ENCODE data around the gene NUP62.

NUP62 gene

GRCh38 chr19:49880162-49880869 lies 49.0 kb downstream of the NUP62 start:
- H3K36me3 ChIP-seq (ENCODE audit: control insufficient read depth, insufficient read depth, low read length): peaks cover 37% of the 10 kb centered on the region
- no peak for DNase-seq (ENCODE audit: extremely low read depth, insufficient read length)
- H3K4me3 ChIP-seq (replicated peaks; ENCODE audit: low read depth, low read length): no peak overlapping the region
- H3K27me3 ChIP-seq (replicated peaks; ENCODE audit: control insufficient read depth, insufficient read depth, low read length): no peaks in the 10 kb centered on the region
- TF ChIP-seq, protein P1, sequence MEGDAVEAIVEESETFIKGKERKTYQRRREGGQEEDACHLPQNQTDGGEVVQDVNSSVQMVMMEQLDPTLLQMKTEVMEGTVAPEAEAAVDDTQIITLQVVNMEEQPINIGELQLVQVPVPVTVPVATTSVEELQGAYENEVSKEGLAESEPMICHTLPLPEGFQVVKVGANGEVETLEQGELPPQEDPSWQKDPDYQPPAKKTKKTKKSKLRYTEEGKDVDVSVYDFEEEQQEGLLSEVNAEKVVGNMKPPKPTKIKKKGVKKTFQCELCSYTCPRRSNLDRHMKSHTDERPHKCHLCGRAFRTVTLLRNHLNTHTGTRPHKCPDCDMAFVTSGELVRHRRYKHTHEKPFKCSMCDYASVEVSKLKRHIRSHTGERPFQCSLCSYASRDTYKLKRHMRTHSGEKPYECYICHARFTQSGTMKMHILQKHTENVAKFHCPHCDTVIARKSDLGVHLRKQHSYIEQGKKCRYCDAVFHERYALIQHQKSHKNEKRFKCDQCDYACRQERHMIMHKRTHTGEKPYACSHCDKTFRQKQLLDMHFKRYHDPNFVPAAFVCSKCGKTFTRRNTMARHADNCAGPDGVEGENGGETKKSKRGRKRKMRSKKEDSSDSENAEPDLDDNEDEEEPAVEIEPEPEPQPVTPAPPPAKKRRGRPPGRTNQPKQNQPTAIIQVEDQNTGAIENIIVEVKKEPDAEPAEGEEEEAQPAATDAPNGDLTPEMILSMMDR (IDR thresholded peaks at IDR 0.05; ENCODE audit: insufficient read depth, low read length, poor library complexity, severe bottlenecking): no peak

DNA sequence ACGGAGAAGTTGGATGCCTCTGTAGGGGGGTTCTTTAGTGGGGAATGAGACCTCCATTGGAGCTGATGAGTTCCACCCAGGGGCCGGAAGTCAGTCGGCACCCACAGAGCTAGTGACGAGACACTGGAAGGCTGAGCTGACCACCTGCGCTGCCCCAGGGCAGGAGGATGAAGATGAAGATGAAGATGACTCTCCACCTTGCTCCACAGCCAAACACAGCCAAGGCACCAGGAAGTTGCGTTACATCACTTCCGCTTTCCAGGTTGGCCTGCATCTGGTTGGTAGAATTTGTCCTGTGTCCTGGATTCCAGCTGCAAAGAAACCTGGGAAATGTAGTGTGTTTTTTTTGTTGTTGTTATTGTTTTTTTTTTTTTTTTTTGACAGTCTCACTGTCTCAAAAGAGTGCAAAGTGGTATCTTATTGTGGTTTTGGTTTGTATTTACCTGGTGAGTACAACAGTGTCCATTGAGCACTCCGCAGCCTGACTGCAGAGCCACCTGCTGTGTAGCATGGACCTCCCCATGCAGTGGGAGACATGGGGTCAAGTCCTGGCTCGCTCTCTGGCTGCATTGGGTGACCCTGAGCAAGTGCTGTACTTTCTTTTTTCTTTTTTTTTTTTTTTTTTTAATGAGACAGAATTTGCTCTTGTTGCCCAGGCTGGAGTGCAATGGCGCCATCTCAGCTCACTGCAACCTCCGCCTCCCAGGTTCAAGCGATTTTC lies 49.9 kb downstream of the NUP62 start:
- peaks cover 36% of the 10 kb centered on the region for H3K36me3 ChIP-seq (ENCODE audit: control insufficient read depth, insufficient read depth, low read length)
- DNase-seq (ENCODE audit: extremely low read depth, insufficient read length): no peak
- H3K4me3 ChIP-seq (replicated peaks; ENCODE audit: low read depth, low read length): no peak overlapping the region
- TF ChIP-seq, protein P1 (IDR thresholded peaks at IDR 0.05; ENCODE audit: insufficient read depth, low read length, poor library complexity, severe bottlenecking): no peak
- H3K27me3 ChIP-seq (replicated peaks; ENCODE audit: control insufficient read depth, insufficient read depth, low read length): no peaks in the 10 kb centered on the region

DNA sequence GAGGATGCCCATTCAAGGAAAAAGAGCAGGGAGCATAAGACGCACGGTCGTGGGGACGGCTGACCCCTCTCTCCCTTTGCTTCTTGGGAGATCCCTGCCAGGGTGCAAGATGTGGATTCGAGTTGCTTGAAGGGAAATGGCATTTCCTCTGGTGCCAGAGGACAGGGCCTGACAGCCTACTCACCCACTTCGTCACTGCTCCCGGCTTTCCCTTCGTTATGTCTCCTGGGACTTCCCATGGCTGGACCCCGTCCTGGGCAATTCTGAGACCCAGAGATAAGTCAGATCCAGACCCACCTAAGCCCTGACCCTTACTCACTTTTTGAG lies 50.6 kb downstream of the NUP62 start:
- TF ChIP-seq, protein P1 (IDR thresholded peaks at IDR 0.05; ENCODE audit: insufficient read depth, low read length, poor library complexity, severe bottlenecking): no peak
- DNase-seq (ENCODE audit: extremely low read depth, insufficient read length): no peak
- Histone ChIP-seq H3K27me3 (replicated peaks; ENCODE audit: control insufficient read depth, insufficient read depth, low read length) (no peaks in the 10 kb centered on the region), H3K4me3 (replicated peaks; ENCODE audit: low read depth, low read length) (peak overlapping the region; percentile 98), H3K36me3 (ENCODE audit: control insufficient read depth, insufficient read depth, low read length) (peaks cover 34% of the 10 kb centered on the region)

DNA sequence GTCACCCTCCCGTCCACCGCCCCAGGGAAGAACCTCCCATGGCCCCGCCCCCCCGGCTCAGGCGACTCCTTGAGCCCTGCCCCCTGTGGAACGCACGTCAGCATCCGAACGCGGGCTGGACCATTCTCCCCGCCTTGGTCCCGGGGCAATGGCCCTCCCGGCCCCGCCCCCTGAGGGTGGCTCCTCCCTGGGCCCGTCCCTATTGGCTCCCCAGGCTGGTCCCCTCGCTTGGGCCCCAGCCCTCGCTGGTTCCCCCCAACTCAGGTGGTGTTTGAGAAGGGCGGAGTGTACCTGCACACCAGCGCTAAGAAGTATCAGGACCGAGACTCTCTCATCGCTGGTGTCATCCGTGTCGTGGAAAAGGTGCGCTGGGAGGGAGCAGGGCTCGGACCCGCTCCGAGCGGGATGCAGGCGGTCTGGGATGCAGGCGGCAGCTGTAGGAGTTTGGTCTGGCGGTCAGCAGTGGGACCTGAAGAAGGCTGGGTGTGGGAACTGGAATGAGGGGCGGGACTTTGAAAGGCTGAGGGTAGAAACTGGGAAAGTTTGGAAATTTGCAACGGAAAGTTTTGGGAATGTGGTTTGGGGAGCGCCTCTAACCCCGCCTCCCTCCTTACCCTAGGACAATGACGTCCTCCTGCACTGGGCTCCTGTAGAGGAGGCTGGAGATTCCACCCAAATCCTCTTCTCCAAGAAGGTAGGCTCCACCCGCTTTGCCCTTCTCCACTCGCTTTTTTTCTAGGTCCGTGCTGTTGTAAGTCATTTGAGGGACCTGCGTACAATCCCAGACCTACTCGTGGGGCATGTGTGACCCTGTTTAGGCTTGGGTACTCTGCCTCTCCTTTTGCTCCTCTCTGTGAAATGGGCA lies 51.2 kb downstream of the NUP62 start:
- Histone ChIP-seq H3K4me3 (replicated peaks; ENCODE audit: low read depth, low read length) (peak overlapping the region; percentile 98), H3K36me3 (ENCODE audit: control insufficient read depth, insufficient read depth, low read length) (peaks cover 29% of the 10 kb centered on the region), H3K27me3 (replicated peaks; ENCODE audit: control insufficient read depth, insufficient read depth, low read length) (no peaks in the 10 kb centered on the region)
- TF ChIP-seq, protein P1 (IDR thresholded peaks at IDR 0.05; ENCODE audit: insufficient read depth, low read length, poor library complexity, severe bottlenecking): no peak
- peak; percentile 96 for DNase-seq (ENCODE audit: extremely low read depth, insufficient read length)

- Histone ChIP-seq H3K4me3 (replicated peaks; ENCODE audit: low read depth, low read length) (peak within 1 kb of the TSS; percentile 98), H3K36me3 (ENCODE audit: control insufficient read depth, insufficient read depth, low read length) (peaks cover 22% of the 10 kb centered on the region), H3K27me3 (replicated peaks; ENCODE audit: control insufficient read depth, insufficient read depth, low read length) (no peaks in the 10 kb centered on the region)
- TF ChIP-seq, protein P1 (IDR thresholded peaks at IDR 0.05; ENCODE audit: insufficient read depth, low read length, poor library complexity, severe bottlenecking): no peak
- peak; percentile 100 for DNase-seq (ENCODE audit: extremely low read depth, insufficient read length)
Observed at GRCh38 chr19:49877020-49877878, 52.1 kb downstream of the NUP62 start, which contains the start of the genes AKT1S1 and TBC1D17. AKT1S1 (minus strand) TSS chr19:49877355; CDS start chr19:49873295, 4,060 bp downstream. TBC1D17 (plus strand) TSS chr19:49877702; CDS start chr19:49877724, 22 bp downstream.
